GM10248 (cell line): ENCODE measurements around the gene AMMECR1.

Experiments used
- CTCF ChIA-PET: fragments of 300-600 bp; sonication (Branson Sonifier 250); formaldehyde crosslinking; extraction: SDS; loops from one replicate; lab custom pipeline; 2021; ENCODE audit warnings: antibody characterized with exemption; lab: Yijun Ruan, JAX
- POLR2A ChIA-PET: fragments of 350-650 bp; sonication (Branson Sonifier 250); formaldehyde crosslinking; extraction: SDS; loops from one replicate; lab custom pipeline; 2020; ENCODE audit warnings: antibody characterized with exemption; lab: Yijun Ruan, JAX
- DNase-seq: peaks from one replicate; pipeline ENCODE4 v3.0.0; 2012; ENCODE audit errors: extremely low spot score
- CTCF ChIP-seq: IDR thresholded peaks from 2 replicates; pipeline ENCODE4 v1.5.1; 2012; ENCODE audit warnings: mild to moderate bottlenecking, low read depth; ENCODE audit errors: extremely low read depth, missing control alignments, control extremely low read depth

The AMMECR1 gene

GRCh38 chrX:110321081-110321480, 3.2 kb upstream of the AMMECR1 start:
- CTCF ChIA-PET, result no interaction called here
- POLR2A ChIA-PET, result no interaction called here
- no peak for TF ChIP-seq CTCF
- DNase-seq, result no peak

- no peak for DNase-seq
- POLR2A ChIA-PET, result no interaction called here
- CTCF ChIA-PET, result no interaction called here
- no peak for TF ChIP-seq CTCF
Measured at GRCh38 chrX:110320381-110320987, 2.6 kb upstream of the AMMECR1 start.

- no peak for DNase-seq
- ChIA-PET POLR2A (no interaction called here), CTCF (interaction anchor here (1.1 to 1.8 kb wide), 5 partner anchors 12 to 89 kb away, joined by 3 to 6 read pairs (median 3); no protein-coding TSS in a partner anchor)
- no peak for TF ChIP-seq CTCF
Measured at GRCh38 chrX:110318664-110318968, 731 bp upstream of the AMMECR1 start.

GRCh38 chrX:110317061-110317819, 645 bp downstream of the AMMECR1 start:
- CTCF ChIA-PET, result interaction anchor here (0.9 to 1.8 kb wide), 8 partner anchors 10 to 156 kb away, joined by 3 to 6 read pairs (median 4); no protein-coding TSS in a partner anchor
- POLR2A ChIA-PET, result no interaction called here
- DNase-seq, result peak; percentile 24
- TF ChIP-seq CTCF, result no peak

GRCh38 chrX:110316351-110317060, 1.4 kb downstream of the AMMECR1 start:
- no peak for TF ChIP-seq CTCF
- ChIA-PET POLR2A (no interaction called here), CTCF (interaction anchor here (1.0 to 1.5 kb wide), 6 partner anchors 9 to 155 kb away, joined by 3 to 6 read pairs (median 3); no protein-coding TSS in a partner anchor)
- no peak for DNase-seq

GRCh38 chrX:110315551-110315950, 2.3 kb downstream of the AMMECR1 start:
- peak; percentile 8 for DNase-seq
- no peak for TF ChIP-seq CTCF
- ChIA-PET CTCF (interaction anchor here (0.8 to 1.5 kb wide), 5 partner anchors 27 to 425 kb away, joined by 3 read pairs; no protein-coding TSS in a partner anchor), POLR2A (no interaction called here)
